Measurements from ENCODE around the gene SLC24A3.

SLC24A3 gene

GRCh38 chr20:19407736-19408135 lies 195.3 kb downstream of the SLC24A3 start:
- Histone ChIP-seq H3K27me3 (ENCODE audit: insufficient read depth, low read length) (peaks cover 7% of the 10 kb centered on the region), H3K36me3 (ENCODE audit: insufficient read depth, low read length) (no peaks in the 10 kb centered on the region), H3K9me3 (ENCODE audit: low read length) (no peaks in the 10 kb centered on the region), H2AFZ (ENCODE audit: low read depth, low read length) (no peak overlapping the region), H3K4me1 (ENCODE audit: insufficient read depth, low read length) (no peaks in the 10 kb centered on the region), H3K4me3 (ENCODE audit: low read length) (no peak overlapping the region)

DNA sequence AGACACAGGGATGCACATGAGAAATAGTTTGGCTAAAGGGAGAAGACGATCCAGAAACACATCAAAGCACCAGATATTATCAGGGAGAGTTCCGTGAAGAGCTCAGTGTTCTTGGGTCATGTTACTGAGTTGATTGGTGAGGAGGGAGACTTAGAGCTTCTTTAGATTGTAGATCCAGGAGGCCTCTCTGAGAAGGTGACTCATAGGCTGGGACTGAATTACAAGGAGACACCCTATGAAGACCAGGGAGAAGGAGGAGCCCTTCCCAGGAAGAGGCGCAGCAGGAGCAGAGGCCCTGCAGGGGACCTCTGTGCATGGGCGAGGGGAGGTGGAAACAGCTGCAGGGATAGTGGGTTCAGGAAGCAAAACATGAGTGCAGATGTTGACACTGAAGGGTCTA lies 196.5 kb downstream of the SLC24A3 start:
- no peak overlapping the region for H2AFZ ChIP-seq (ENCODE audit: low read depth, low read length)
- H3K4me3 ChIP-seq (ENCODE audit: low read length) = no peak overlapping the region
- H3K9me3 ChIP-seq (ENCODE audit: low read length) = no peaks in the 10 kb centered on the region
- H3K27me3 ChIP-seq (ENCODE audit: insufficient read depth, low read length) = peaks cover 7% of the 10 kb centered on the region
- no peaks in the 10 kb centered on the region for H3K4me1 ChIP-seq (ENCODE audit: insufficient read depth, low read length)
- H3K36me3 ChIP-seq (ENCODE audit: insufficient read depth, low read length) = no peaks in the 10 kb centered on the region

GRCh38 chr20:19411811-19412210 lies 199.4 kb downstream of the SLC24A3 start:
- Histone ChIP-seq H3K36me3 (ENCODE audit: insufficient read depth, low read length) (no peaks in the 10 kb centered on the region), H3K9me3 (ENCODE audit: low read length) (no peaks in the 10 kb centered on the region), H3K4me1 (ENCODE audit: insufficient read depth, low read length) (no peaks in the 10 kb centered on the region), H2AFZ (ENCODE audit: low read depth, low read length) (no peak overlapping the region), H3K4me3 (ENCODE audit: low read length) (no peak overlapping the region), H3K27me3 (ENCODE audit: insufficient read depth, low read length) (peaks cover 4% of the 10 kb centered on the region)

DNA sequence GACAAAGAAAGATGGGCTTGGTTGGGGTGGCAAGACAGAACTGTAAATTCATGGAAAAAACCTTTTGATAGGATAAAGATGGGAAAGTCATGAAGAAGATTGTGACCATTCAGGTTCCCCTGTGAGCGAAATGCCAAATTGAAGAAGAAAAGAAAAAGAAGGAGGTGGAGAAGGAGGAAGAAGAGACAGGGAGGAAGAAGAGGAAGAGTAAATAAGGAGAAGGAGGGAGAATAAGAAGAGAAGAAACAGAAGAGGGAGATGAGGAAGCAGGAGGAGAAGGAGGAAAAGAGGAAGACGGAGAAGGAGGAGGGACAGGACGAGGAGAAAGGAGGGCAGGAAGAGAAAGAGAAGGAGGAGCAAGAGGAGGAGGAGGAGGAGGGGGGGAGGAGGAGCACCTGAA lies 199.8 kb downstream of the SLC24A3 start:
- Histone ChIP-seq H3K36me3 (ENCODE audit: insufficient read depth, low read length) (no peaks in the 10 kb centered on the region), H3K27me3 (ENCODE audit: insufficient read depth, low read length) (no peaks in the 10 kb centered on the region), H3K9me3 (ENCODE audit: low read length) (no peaks in the 10 kb centered on the region), H3K4me3 (ENCODE audit: low read length) (no peak overlapping the region), H3K4me1 (ENCODE audit: insufficient read depth, low read length) (no peaks in the 10 kb centered on the region), H2AFZ (ENCODE audit: low read depth, low read length) (no peak overlapping the region)

GRCh38 chr20:19414600-19414999 lies 202.2 kb downstream of the SLC24A3 start:
- Histone ChIP-seq H2AFZ (ENCODE audit: low read depth, low read length) (no peak overlapping the region), H3K36me3 (ENCODE audit: insufficient read depth, low read length) (no peaks in the 10 kb centered on the region), H3K4me3 (ENCODE audit: low read length) (no peak overlapping the region), H3K9me3 (ENCODE audit: low read length) (no peaks in the 10 kb centered on the region), H3K4me1 (ENCODE audit: insufficient read depth, low read length) (no peaks in the 10 kb centered on the region), H3K27me3 (ENCODE audit: insufficient read depth, low read length) (no peaks in the 10 kb centered on the region)

- Histone ChIP-seq H3K4me1 (ENCODE audit: insufficient read depth, low read length) (no peaks in the 10 kb centered on the region), H3K27me3 (ENCODE audit: insufficient read depth, low read length) (no peaks in the 10 kb centered on the region), H2AFZ (ENCODE audit: low read depth, low read length) (no peak overlapping the region), H3K4me3 (ENCODE audit: low read length) (no peak overlapping the region), H3K9me3 (ENCODE audit: low read length) (no peaks in the 10 kb centered on the region), H3K36me3 (ENCODE audit: insufficient read depth, low read length) (no peaks in the 10 kb centered on the region)
Measured at GRCh38 chr20:19415786-19416185, 203.3 kb downstream of the SLC24A3 start.

DNA sequence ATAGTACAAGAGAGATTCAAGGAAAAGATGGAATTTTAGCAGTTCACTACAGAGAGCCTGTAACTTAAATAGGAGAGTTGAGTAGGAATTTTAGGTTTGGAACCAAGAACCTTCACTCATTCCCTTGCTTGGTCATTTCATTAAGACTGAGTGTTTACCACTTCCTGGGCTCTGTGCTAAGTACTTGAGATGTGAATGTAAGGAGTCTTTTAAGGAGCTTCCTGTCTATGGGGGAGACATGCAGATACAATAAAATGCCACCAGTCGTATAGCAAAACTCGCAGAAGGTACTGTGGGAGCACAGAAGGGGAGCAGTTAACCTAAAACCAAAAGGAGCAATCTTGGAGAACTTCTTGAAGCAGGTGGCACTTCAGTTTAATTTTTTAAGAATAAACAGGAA lies 204.2 kb downstream of the SLC24A3 start:
- Histone ChIP-seq H3K4me3 (ENCODE audit: low read length) (no peak overlapping the region), H3K9me3 (ENCODE audit: low read length) (no peaks in the 10 kb centered on the region), H2AFZ (ENCODE audit: low read depth, low read length) (no peak overlapping the region), H3K27me3 (ENCODE audit: insufficient read depth, low read length) (no peaks in the 10 kb centered on the region), H3K36me3 (ENCODE audit: insufficient read depth, low read length) (no peaks in the 10 kb centered on the region), H3K4me1 (ENCODE audit: insufficient read depth, low read length) (no peaks in the 10 kb centered on the region)

- Histone ChIP-seq H3K9me3 (ENCODE audit: low read length) (no peaks in the 10 kb centered on the region), H3K27me3 (ENCODE audit: insufficient read depth, low read length) (no peaks in the 10 kb centered on the region), H3K4me1 (ENCODE audit: insufficient read depth, low read length) (no peaks in the 10 kb centered on the region), H3K4me3 (ENCODE audit: low read length) (no peak overlapping the region), H2AFZ (ENCODE audit: low read depth, low read length) (no peak overlapping the region), H3K36me3 (ENCODE audit: insufficient read depth, low read length) (no peaks in the 10 kb centered on the region)
Measured at GRCh38 chr20:19419396-19419795, 207.0 kb downstream of the SLC24A3 start.

DNA sequence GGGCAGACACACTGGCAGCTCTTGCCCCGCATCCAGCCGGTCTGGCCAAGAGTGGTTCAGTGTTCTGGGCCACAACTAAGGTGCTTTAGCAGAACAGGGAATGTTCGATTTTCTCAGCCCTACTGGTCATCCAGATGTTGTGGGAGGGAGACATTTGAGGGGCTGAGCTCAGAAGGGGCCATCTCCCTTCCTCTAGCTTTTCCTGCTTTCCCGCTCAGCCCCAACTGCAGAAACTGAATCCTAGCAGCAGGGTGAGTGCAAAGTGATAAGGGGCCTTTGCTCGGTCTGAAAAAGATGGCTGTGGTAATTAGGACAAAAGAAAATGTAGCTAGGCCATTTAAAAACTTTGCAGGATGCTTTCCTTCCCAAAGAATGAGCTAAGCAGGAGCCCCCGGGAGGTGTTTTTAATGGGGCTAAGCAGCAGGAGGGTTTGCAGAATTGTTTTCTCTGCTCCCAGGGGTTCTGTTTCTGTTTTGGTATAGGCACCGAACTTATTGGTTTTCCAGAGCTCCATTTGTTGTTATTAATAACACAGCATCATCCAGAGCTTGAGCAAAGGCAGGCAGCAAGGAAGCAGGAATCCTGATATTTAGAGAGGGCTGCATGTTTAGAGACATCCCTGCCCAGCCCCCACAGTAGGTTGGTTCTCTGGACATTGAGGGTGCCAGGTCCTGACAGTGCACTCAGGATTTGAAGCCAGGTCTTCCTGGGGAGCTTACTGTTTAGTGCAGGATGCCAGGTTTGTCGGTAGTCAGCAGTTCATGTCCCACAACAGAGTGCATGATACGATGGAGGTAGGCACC lies 210.9 kb downstream of the SLC24A3 start:
- Histone ChIP-seq H3K9me3 (ENCODE audit: low read length) (no peaks in the 10 kb centered on the region), H3K4me3 (ENCODE audit: low read length) (no peak overlapping the region), H3K27me3 (ENCODE audit: insufficient read depth, low read length) (no peaks in the 10 kb centered on the region), H2AFZ (ENCODE audit: low read depth, low read length) (no peak overlapping the region), H3K36me3 (ENCODE audit: insufficient read depth, low read length) (no peaks in the 10 kb centered on the region), H3K4me1 (ENCODE audit: insufficient read depth, low read length) (no peaks in the 10 kb centered on the region)

DNA sequence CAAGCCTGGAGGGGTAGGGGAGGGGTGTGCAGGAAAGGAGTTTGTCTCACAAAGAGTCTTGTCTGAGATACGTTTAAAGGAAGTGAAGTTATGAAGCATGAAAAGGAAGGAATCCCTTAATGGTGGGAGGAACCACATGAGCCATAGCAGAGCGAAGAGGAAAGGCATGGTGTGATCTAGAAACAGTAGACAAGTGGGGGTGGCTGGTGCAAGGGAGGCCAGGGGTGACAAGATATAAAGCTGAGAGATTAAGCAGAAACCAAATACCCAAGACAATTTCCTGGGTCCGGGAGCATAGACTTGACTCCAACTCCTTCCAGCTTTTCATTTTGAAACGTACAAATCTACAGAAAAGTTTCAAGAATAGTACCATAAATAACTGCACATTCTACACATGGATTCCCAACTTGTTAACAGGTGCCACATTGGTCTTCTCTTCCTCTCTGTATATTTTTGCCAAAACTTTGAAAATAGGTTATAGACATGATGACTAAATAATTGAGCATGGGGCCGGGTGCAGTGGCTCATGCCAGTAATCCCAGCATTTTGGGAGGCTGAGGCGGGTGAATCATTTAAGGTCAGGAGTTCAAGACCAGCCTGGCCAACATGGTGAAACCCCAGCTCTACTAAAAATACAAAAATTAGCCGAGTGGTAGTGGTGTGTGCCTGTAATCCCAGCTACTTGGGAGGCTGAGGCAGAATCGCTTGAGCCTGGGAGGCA lies 211.6 kb downstream of the SLC24A3 start:
- Histone ChIP-seq H3K4me1 (ENCODE audit: insufficient read depth, low read length) (no peaks in the 10 kb centered on the region), H2AFZ (ENCODE audit: low read depth, low read length) (no peak overlapping the region), H3K9me3 (ENCODE audit: low read length) (no peaks in the 10 kb centered on the region), H3K36me3 (ENCODE audit: insufficient read depth, low read length) (no peaks in the 10 kb centered on the region), H3K4me3 (ENCODE audit: low read length) (no peak overlapping the region), H3K27me3 (ENCODE audit: insufficient read depth, low read length) (no peaks in the 10 kb centered on the region)

DNA sequence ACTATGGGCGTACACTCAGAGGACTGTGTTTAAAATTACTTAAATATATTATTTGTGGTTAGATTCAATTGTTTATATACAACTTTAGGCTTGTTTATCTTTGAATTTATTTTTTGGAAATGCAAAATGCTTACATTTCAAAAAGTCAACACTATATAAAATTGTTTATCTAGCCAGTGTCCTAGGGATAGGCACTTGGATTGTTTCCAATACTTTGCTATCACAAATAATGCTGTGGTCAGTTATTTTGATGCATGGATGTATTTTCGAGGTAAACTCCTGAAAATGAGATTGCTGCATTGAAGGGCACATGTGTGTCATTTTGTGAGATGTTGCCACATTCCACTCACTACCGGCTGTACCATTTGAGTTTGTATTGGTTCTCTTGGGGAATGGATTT lies 213.9 kb downstream of the SLC24A3 start:
- Histone ChIP-seq H2AFZ (ENCODE audit: low read depth, low read length) (no peak overlapping the region), H3K9me3 (ENCODE audit: low read length) (no peaks in the 10 kb centered on the region), H3K4me1 (ENCODE audit: insufficient read depth, low read length) (no peaks in the 10 kb centered on the region), H3K36me3 (ENCODE audit: insufficient read depth, low read length) (no peaks in the 10 kb centered on the region), H3K27me3 (ENCODE audit: insufficient read depth, low read length) (no peaks in the 10 kb centered on the region), H3K4me3 (ENCODE audit: low read length) (no peak overlapping the region)

GRCh38 chr20:19427480-19427879 lies 215.0 kb downstream of the SLC24A3 start:
- no peaks in the 10 kb centered on the region for H3K4me1 ChIP-seq (ENCODE audit: insufficient read depth, low read length)
- no peak overlapping the region for H2AFZ ChIP-seq (ENCODE audit: low read depth, low read length)
- H3K36me3 ChIP-seq (ENCODE audit: insufficient read depth, low read length) = no peaks in the 10 kb centered on the region
- H3K9me3 ChIP-seq (ENCODE audit: low read length) = no peaks in the 10 kb centered on the region
- no peak overlapping the region for H3K4me3 ChIP-seq (ENCODE audit: low read length)
- no peaks in the 10 kb centered on the region for H3K27me3 ChIP-seq (ENCODE audit: insufficient read depth, low read length)

DNA sequence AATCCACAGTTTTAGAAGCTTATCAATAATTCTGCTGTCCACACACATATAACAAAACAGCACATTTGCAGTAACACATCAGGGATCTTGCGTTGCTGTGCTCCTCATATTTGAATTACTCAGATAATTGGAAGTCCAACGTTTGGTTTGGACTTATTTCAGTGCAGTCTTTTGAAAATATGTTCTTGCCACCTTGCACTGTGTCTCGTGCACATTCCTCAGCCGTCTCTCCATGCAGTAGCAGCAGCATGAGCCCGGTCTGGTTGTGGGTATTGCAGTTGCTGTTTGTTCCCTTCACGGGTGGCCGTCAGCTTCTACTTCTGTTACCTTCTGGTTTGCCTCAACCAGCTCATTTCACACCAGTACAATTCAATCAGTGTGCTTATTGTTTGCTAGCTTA lies 215.5 kb downstream of the SLC24A3 start:
- no peaks in the 10 kb centered on the region for H3K4me1 ChIP-seq (ENCODE audit: insufficient read depth, low read length)
- no peaks in the 10 kb centered on the region for H3K36me3 ChIP-seq (ENCODE audit: insufficient read depth, low read length)
- H2AFZ ChIP-seq (ENCODE audit: low read depth, low read length) = no peak overlapping the region
- H3K27me3 ChIP-seq (ENCODE audit: insufficient read depth, low read length) = no peaks in the 10 kb centered on the region
- no peaks in the 10 kb centered on the region for H3K9me3 ChIP-seq (ENCODE audit: low read length)
- no peak overlapping the region for H3K4me3 ChIP-seq (ENCODE audit: low read length)
